ENCODE measurements around the gene AFF1. TPM values are rescaled to one million over a fixed set of nuclear protein-coding genes. Genes with fewer than 3 reads are reported as not detected.

The AFF1 gene
- total and polyA plus RNA-seq, 2 of the 4 experiments (the other 2 are of a cell fraction), result 7.0 to 9.6 TPM

- no peak overlapping the region for H3K4me3 ChIP-seq (ENCODE audit: insufficient read depth, low read depth, low read length)
- peaks cover 13% of the 10 kb centered on the region for H3K9me1 ChIP-seq (ENCODE audit: insufficient read depth, low read length)
- peak overlapping the region; percentile 10; the same call in 1 of the 2 replicates for H4K5ac ChIP-seq (ENCODE audit: low read depth, low read length)
- ATAC-seq (ENCODE audit: low read depth), result peak; percentile 40
- no peak overlapping the region for H3K9ac ChIP-seq (ENCODE audit: low read depth, low read length)
- POLR2A ChIA-PET (ENCODE audit: unreplicated experiment), result no interaction called here
- peak overlapping the region; percentile 80; the same call in 1 of the 2 replicates for H3K4ac ChIP-seq (ENCODE audit: low read depth, low read length)
- no peak overlapping the region for H3K4me2 ChIP-seq (ENCODE audit: low read depth, low read length)
- H2BK5ac ChIP-seq (ENCODE audit: low read depth, low read length, poor library complexity, severe bottlenecking), result peak overlapping the region; percentile 79
- no peak overlapping the region for H3K56ac ChIP-seq (ENCODE audit: extremely low read depth, insufficient read depth, low read length)
- intact Hi-C loops (cut with micrococcal nuclease) (loop anchor here (5.0 to 10.0 kb wide), 2 partner anchors 200 to 297 kb away; partner anchors contain the start of gene KLHL8), dilution Hi-C loops (cut with HindIII; ENCODE audit: low sequenced_read_pairs, unreplicated experiment) (no loop called here), in situ Hi-C loops (cut with MboI; ENCODE audit: low sequenced_read_pairs) (loop anchor here (5.0 to 25.0 kb wide), 3 partner anchors 167 to 537 kb away; no protein-coding TSS in a partner anchor)
- CTCF ChIA-PET, result interaction anchor here (0.7 kb wide), 1 partner anchor 20 kb away, joined by 4 read pairs; no protein-coding TSS in a partner anchor
- peak overlapping the region; percentile 92 for H2BK120ac ChIP-seq (ENCODE audit: low read depth, low read length)
- peak overlapping the region; percentile 34 for H2AFZ ChIP-seq (replicated peaks; ENCODE audit: low read length, poor library complexity)
- no peak overlapping the region for H2AK5ac ChIP-seq (ENCODE audit: low read depth, low read length)
- H3K18ac ChIP-seq (ENCODE audit: low read depth, low read length), result peak overlapping the region; percentile 29; the same call in 1 of the 2 replicates
- BruUV-seq (replicated peaks), result no TSS peak
- 0 out of 3 replicates have a peak overlapping the region, but pooled peaks have one; percentile 68 for H2BK15ac ChIP-seq (ENCODE audit: low read depth, low read length)
- H3K14ac ChIP-seq (replicated peaks; ENCODE audit: low read depth, low read length), result peak overlapping the region; percentile 49
- no peak overlapping the region for H2AK9ac ChIP-seq (replicated peaks; ENCODE audit: low read depth, low read length, poor library complexity)
- H3K27ac ChIP-seq (ENCODE audit: insufficient read depth, low read length), result peak overlapping the region; percentile 49
- H3K9me3 ChIP-seq (ENCODE audit: control insufficient read depth, insufficient read depth, low read length), result no peaks in the 10 kb centered on the region
- H4K8ac ChIP-seq (ENCODE audit: low read depth in 2 of 2, low read length in 2 of 2), result peak overlapping the region; percentile 45 to 85; a peak in 2 of 4 replicates
- H4K20me1 ChIP-seq (ENCODE audit: insufficient read depth, low read length), result no peaks in the 10 kb centered on the region
- H3K79me1 ChIP-seq (ENCODE audit: low read depth in 1 of 2, low read length in 2 of 2), result peaks cover 0 to 12% of the 10 kb centered on the region in 2 experiments; a peak in 2 of 4 replicates
- no peak for TF ChIP-seq FOS (IDR thresholded peaks at IDR 0.05; ENCODE audit: low read depth, low read length)
- TF ChIP-seq RFX5 (IDR thresholded peaks at IDR 0.05; ENCODE audit: low read depth, low read length), result no peak
- TF ChIP-seq NFE2L2 (IDR thresholded peaks at IDR 0.05; ENCODE audit: low read depth, low read length), result no peak
- no peak for TF ChIP-seq RAD21 (IDR thresholded peaks at IDR 0.05; ENCODE audit: low read length)
- no peak for TF ChIP-seq CEBPB (IDR thresholded peaks at IDR 0.05; ENCODE audit: low read depth, low read length)
- TF ChIP-seq MXI1 (IDR thresholded peaks at IDR 0.05; ENCODE audit: borderline replicate concordance, low read depth, low read length), result no peak
- no peak for TF ChIP-seq BHLHE40 (IDR thresholded peaks at IDR 0.05; ENCODE audit: low read depth, low read length)
- no peak for TF ChIP-seq RCOR1 (IDR thresholded peaks at IDR 0.05; ENCODE audit: insufficient replicate concordance, low read length)
- no peak for TF ChIP-seq CHD1 (IDR thresholded peaks at IDR 0.05; ENCODE audit: low read depth, low read length)
- TF ChIP-seq MAZ (IDR thresholded peaks at IDR 0.05; ENCODE audit: borderline replicate concordance, low read depth, low read length), result no peak
- no peak for TF ChIP-seq ELK1 (IDR thresholded peaks at IDR 0.05; ENCODE audit: borderline replicate concordance, low read depth, low read length)
- no peak for TF ChIP-seq POLR2A (IDR thresholded peaks at IDR 0.05; ENCODE audit: low read depth, low read length)
- no peak for TF ChIP-seq USF2 (IDR thresholded peaks at IDR 0.05; ENCODE audit: low read depth, low read length)
- TF ChIP-seq CTCF (conservative IDR thresholded peaks at IDR 0.05; ENCODE audit: low read depth, low read length), result no peak
- no peak for TF ChIP-seq MAFK (IDR thresholded peaks at IDR 0.05; ENCODE audit: low read depth, low read length)
- peaks cover 11% of the 10 kb centered on the region for H3K4me1 ChIP-seq (ENCODE audit: control insufficient read depth, insufficient read depth, low read length)
- H3K36me3 ChIP-seq (ENCODE audit: control insufficient read depth, insufficient read depth, low read length), result no peaks in the 10 kb centered on the region
- H3K27me3 ChIP-seq (ENCODE audit: control insufficient read depth, insufficient read depth, low read length), result no peaks in the 10 kb centered on the region
- peak; percentile 76 for DNase-seq
- H3K23ac ChIP-seq (ENCODE audit: low read depth, low read length), result peak overlapping the region; percentile 43; the same call in 1 of the 2 replicates
- H4K91ac ChIP-seq (ENCODE audit: insufficient read depth, low read depth, low read length), result peak overlapping the region; percentile 60; the same call in 1 of the 2 replicates
- peak overlapping the region; percentile 71; the same call in 1 of the 2 replicates for H2BK20ac ChIP-seq (ENCODE audit: low read depth, low read length)
- no CpG with 5 or more reads among the region's 2 CpGs for WGBS, 2 experiments (ENCODE audit: extremely low coverage in 2 of 2, insufficient read length in 1 of 2)
Observed at GRCh38 chr4:86924811-86925210, 10.0 kb upstream of the AFF1 start.

Data from IMR-90 (cell line).